Activated effector memory CD4-positive, alpha-beta T cell treated with anti-CD3 and anti-CD28 coated beads, Interleukin-2, amount 50 U/mL, for 16 hours (primary cell): ENCODE results near the gene MOGAT1.
"Not testable (repeated sequence)": the region's sequence is repeated elsewhere in the genome, so short reads cannot be mapped to it uniquely, and the experiment has no call there.

ENCODE experiments used
- DNase-seq: peaks from one replicate; pipeline ENCODE4 v3.0.0-alpha.2; 2020

Gene MOGAT1

DNA sequence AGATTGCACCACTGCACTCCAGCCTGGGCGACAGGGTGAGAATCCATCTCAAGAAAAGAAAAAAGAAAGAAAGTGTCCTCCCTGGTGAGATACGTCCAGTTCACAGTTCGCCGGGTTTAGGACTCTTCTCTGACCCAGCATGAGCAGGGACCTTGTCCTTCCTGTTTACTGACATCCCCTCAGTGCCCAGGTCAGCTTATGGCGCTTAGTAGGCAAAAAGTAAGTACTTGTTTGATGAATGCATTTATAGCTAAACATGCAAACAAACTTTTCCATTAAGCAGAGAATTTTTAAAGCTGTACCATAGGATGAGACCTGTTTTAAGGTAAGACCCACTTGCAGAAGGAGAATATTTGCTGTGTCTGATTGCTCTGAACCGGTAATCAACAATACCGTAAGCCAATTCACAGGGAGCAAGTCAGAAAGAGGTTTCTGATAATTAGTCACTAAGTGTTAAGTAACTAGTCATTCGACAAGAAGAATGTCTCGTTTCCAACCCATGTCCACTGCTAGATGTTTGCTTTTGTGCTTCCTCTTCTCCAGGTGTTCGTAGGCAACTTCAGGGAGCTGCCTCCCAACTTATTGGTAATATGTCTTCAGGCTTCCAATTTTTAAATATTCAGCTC is 40.0 kb downstream of the MOGAT1 start:
- no peak for DNase-seq

DNA sequence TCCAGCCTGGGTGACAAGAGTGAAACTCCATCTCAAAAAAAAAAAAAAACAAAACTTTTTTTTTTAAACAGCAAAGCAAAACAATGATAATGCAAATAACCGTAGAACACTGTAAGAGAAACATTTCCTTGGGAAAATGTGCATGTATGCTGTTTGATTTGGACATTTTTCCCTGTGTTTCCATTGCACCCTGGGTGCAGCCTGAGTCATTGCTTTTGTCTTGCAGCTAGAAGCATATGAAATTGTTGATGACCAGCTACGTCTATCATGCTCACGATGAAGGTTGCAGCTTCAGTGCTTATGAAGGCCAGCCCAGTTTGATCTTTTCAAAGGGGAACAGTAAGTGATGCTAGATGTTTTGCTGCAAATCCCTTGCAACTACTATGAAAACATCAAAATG is 41.5 kb downstream of the MOGAT1 start:
- DNase-seq: no peak

DNA sequence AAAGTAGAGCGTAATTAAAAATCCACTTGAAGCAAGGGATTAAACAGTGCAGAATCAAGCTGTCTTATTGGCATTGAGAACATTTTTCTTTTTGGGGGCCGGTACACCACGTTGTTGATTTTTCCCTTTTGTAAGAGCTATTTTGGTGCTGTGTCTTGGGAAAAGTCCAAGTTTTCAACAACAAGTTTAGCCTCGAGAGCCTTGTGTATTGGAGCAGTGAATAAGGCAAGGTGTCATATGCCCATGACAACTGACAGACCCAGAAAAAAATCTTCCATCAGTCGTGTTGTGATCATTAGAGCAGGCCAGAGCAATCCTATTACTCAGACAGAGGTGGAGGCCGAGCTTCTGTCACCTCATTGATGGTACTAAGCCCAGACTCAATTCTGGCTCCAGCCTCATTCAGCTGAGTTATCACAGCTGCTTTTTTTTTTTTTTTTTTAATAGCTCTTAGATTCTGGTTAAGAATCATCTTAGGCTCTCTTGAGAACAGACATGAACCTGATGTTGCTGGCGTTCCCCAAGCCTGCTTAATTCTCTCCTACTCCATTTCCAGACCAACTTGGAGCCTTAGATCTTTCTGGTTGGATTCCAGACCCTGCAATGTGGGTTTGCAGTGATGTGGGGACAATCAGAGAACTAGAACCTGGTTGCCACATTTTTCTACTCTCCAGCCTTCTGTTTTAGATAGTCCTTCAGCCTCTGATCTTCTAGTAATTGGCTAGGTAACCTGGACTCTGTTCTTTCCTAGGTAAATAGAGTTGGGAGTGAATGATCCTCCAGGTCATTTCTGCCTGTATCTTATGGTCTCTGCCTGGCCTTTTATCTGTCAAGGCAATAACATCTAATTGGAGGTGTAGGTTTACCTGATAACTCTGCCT is 43.1 kb downstream of the MOGAT1 start:
- DNase-seq: no peak

DNA sequence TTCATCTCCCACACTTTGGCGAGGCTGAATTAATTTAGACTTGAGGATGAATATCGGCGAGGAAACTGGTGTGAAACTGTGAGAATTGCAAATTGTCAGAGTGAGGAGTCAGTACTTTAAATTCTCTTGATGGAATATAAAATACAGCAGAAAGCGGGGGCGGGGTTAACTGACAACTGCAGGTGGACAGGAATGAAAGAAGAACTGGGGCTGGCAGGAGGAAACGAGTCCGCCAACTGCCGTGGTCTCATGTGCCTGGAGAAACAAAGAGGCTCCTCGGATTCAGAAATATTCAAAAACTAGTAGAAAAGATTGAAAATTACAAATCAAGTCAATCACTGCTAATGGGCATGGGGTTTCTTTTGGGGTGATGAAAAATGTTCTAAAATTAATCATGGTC is 44.3 kb downstream of the MOGAT1 start:
- DNase-seq: no peak

DNA sequence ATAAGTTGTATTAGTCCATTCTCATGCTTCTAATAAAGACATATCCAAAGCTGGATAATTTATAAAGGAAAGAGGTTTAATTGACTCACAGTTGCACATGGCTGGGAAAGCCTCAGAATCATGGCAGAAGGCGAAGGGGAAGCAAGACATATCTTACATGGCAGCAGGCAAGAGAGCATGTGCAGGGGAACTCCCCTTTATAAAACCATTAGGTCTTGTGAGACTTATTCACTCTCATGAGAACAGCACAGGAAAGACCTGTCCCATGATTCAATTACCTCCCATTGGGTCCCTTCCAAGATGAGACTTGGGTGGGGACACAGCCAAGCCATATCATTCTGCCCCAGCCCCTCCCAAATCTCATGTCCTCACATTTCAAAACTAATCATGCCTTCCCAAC is 48.3 kb downstream of the MOGAT1 start:
- DNase-seq: not testable (repeated sequence)

DNA sequence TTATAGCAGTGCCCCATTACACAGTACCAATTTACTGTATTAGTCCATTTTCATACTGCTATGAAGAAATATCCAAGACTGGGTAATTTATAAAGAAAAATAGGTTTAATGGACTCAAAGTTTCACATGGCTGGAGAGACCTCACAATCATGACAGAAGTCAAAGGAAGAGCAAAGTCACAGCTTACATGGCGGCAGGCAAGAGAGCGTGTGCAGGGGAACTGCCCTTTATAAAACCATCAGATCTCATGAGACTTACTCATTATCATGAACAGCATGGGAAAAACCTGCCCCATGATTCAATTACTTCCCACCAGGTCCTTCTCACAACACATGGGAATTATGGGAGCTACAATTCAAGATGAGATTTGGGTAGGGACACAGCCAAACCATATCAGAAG is 50.1 kb downstream of the MOGAT1 start:
- DNase-seq: not testable (repeated sequence)

DNA sequence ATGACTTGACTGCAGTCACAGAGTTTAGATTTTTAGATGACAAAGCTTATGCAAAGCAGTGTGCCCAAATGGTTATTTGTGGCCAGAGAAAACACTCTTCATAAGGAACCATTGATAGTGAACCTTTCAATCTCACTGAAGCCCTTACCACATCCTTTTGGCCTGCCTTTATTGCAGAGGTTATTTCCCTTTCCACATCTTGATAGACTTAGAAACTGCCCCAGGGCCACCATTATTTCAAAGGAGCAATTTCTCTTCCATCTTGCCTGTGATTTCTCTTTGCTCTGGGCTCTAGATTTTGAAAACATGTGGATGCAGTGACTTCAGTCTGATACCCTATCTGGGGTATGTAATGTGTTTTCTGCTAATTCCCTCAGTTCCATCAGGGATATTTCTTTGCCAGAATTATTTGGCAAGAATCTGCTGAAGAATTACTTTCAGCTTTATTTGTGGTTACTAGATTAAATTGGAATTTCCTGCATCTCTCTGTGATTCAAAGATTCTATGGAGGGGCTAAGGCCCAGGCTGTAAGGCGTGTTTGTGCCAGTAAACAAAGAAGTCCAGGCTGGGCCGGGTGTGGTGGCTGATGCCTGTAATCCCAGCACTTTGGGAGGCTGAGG is 51.0 kb downstream of the MOGAT1 start:
- no peak for DNase-seq

DNA sequence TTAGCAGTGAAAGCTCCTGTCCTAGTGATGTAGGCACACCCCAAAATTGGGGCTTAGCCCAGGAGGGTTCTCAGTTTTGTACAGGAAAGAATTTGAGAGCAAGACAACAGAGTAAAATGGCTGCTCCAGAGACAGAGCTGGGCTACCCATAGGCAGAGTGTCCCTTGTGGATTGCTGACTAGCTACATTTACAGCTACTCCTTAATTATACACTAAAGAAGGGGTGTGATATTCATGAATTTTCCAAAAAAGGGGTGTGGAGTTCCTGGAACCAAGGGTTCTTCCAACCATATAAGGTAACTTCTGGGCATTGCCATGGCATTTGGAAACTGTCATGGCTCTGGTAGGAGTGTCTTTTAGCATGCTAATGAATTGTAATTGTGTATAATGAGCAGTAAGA is 52.8 kb downstream of the MOGAT1 start:
- DNase-seq: no peak

DNA sequence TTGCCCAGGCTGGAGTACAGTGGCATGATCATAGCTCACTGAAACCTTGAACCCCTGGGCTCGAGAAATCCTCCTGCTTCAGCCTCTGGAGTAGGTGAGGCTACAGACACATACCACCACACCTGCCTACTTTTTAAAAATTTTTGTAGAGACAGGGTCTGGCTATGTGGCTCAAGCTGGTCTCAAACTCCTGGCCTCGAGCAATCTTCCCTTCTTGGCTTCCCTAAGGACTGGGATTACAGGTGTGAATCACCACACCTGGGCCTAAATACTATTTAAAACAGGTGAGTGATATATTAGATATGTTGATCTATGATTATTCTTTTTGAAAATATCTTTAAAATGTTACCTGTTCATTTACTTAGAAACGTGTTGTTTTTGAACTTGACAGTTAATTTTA is 57.2 kb downstream of the MOGAT1 start:
- DNase-seq: no peak

DNA sequence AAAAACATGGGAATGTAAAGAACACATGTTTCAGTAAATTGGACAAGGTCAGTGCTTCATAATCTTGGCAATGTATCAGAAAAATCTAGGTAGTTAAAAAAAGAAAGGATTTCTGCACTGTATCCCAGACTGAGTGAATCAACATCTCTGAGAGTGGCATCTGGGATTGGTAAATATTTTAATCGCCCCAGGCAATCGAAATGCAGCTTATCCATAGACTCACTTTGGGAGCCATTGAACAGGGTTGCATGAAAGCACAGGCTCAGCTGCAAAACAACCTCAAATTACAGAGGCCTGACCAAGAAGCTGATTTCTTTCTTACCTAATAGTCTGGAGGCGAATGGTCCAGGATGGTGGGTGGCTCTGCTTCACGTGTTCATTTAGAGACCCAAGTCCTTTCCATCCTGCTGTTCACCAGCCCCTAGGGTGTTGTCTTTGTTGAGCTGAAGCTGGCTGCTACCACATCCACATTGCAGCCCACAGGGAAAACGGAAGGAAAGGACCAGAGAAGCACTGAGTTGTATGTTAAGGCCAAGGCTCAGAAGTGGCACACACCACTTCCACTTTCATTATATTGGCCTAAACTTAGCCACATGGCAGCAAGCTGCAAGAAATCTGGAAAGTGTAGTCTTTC is 59.0 kb downstream of the MOGAT1 start:
- no peak for DNase-seq

DNA sequence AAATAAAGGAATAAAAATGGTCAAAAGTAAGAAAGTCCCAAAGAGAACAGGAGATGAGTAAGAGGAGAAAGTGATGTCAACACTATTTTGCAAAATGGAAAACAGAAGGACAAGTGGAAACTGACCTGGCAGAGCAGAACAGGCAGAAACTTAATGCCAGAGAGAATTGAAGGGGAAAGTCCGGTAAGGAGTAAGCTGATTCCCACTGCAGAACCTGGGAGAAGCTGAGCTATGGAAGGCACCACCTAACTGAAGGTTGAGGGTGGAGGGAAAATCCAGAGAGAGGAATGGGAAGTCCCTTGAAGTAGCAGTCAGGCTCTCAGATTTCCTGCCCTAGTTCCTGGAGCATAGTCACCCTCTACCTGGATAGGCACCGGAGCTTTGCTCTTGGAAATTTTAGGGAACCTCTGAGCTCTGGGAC is 59.8 kb downstream of the MOGAT1 start:
- no peak for DNase-seq

DNA sequence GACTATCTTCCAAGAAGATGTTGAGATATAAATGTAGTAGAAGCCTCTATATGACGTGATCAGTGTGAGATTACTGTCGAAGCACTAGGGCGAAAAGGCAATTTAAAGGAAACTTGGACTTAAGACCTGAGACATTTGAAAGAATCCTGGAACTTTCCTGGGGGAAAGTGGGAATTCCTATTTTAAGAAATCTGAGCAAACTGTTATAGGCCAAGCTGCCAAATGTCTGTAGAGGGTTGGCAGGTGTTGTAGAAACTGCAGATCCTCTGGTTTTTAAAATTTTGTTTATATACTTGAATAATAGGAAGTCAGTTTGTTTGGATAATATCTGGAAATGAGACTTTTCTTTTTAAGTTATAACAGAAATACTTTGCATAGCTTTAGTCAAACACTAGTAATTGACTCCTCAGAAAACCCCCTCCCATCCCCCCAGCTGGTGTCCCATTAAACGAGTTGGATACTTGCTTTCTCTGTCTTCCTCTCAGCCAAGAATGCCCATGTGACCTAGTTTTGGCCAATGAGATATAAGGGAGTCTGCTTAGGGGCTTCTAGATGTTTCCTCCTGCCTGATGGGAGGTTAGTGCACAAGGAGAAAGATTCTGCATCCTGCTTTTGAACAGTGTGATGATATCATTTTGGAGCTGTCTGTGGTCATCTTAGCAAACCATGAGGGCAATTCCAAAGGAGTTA is 61.2 kb downstream of the MOGAT1 start:
- no peak for DNase-seq

DNA sequence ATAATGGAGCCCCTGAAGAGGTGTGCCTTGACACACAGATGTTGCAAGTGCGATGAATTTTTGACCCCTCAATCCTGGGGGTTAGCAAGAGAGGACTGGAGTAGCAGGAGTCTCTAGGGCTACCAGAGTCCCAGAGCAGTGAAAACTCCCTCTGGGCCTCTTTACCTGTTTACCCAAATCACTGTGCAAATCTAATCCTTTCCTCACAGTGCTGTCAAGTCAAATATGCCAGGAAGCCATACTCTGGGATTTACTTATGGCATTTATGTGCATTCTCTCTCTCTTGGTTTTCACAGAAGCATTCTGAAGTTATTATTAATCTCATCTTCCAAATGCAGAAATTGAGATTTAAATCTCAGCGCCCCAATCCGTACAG is 62.0 kb downstream of the MOGAT1 start:
- DNase-seq: no peak

DNA sequence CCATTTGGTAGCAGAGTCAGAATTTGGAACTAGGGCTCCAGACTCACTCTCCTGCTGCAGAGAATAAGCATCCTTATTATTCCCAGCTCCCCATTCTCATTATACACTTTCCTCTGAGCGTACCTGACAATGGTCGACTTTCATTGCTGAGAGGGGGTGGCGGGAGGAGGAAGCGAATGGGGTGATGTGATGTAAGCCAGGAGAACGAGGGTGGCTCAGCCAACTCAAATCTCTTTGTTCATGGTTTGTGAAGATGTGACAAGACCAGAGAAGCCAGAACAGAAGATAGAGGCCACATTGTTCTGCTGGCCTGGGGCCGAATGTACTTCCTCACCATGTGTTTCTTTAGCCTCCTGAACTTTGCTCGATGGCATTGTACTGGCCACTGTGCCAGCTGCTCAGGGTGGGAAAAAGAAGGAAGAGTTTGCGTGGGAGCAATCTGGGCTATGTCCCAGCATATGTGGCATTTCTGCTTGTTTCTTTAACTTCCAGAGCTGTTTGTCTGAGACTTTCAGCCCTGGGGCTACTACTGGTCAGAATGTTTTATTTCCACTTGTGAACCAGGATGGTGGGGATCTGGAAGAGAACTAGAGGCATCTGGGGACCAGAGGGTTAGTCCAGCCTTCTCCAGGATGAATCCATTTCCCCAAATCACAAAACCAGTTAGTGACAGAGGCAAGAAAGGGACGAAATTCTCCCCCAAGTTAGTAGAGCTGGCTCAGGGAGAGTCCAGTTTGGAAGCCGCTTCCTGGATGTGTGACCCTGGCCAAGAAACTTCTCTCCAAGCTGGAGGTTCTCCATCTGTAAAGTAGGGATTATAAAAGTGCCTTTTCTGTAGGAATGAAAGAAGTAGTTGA is 62.6 kb downstream of the MOGAT1 start:
- no peak for DNase-seq

DNA sequence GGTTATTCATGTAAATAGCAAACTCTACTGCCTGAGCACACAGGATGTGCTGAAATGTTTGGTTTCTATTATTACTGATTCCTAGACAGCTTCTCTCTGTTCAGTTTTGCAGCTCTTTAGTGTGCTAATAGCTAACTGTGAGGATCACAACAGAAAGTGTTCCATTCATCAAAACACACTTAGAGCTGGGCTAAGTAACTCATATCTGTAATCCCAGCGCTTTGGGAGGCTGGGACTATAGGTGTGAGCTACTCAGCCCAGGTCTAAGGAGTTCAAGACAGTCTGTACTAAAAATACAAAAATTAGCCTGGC is 63.2 kb downstream of the MOGAT1 start:
- DNase-seq: no peak

DNA sequence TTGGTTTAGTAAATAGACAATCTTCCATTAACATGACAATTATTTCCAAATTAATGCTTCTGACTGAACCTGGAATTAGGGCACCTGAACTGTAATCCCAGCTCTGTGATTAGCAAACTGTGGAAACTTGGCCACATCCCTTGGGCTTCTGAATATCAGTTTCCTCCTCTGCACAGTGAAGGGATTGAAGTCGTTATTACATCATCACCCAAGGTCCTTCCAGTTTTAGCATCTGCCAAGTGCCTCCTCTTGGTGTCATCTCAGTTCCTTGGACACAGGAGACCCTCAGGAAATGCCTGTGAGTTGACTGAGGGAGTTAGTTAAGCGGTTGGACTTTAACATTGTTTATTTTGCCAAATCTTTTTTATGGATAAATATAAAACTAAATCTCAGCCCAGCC is 64.8 kb downstream of the MOGAT1 start:
- no peak for DNase-seq

DNA sequence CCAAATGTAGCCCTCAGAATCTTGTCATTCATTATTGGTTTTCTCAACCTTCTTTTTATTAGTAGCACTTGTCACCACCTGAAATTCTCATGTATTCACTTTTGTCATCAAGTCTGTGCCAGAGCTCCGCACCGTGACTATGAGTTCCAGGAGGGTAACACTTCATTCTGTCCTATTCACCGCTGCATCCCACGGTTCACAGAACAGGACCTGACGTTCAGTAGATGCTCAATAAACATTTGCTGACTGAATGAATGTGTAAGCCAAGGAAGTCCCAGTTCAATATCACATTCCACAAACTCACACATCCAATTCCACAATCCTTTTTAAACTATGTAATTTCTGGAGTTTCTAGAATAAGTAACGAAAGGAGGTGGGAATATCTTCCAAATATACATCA is 65.5 kb downstream of the MOGAT1 start:
- no peak for DNase-seq

DNA sequence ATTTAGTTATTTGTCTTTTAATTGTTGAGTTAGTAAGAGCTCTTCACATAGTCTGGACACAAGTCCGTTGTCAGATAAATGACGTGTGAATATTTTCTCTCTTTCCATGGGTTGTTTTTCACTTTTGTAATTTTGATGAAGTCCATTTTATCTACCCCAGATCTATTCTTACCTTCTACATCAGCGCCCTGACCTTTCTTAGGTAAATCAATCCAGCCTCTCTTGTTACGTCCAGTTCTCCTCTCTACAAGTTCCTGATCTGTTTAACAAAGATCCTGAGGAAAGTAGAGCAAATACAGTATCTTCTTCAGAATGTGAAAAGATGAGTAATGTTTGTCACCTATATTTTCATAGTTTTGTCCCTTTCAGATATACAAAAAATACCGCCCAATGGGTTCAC is 66.9 kb downstream of the MOGAT1 start:
- no peak for DNase-seq

DNA sequence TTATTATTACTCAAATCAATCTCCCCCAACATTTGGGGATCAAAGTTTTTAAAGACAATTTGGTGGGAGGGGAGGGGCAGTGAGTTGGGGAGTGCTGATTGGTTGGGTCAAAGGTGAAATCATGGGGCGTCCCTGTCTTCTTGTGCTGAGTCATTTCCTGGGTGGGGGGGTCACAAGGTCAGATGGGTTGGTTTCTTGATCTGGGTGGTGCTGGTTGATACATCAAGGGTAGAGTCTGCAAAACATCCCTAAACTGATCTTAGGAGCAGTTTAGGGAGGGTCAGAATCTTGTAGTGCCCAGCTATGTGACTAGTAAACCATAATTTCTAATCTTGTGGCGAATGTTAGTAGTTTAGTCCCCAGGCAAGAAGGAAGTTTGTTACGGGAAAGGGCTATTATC is 67.4 kb downstream of the MOGAT1 start:
- DNase-seq: no peak

DNA sequence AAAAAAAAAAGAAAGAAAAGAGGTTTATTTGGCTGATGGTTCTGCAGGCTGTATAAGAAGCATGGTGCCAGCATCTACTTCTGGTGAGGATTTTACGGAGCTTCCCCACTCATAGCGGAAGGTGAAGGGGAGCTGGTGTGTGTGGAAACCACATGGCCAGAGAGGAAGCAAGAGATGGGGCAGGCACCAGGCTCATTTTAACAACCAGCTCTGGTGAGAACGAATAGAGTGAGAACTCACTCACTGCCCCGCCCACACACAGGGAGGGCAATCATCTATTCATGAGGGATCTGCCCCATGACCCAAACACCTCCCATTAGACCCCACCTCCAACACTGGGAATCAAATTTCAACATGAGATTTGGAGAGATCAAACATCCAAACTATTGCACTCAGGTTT is 68.5 kb downstream of the MOGAT1 start:
- DNase-seq: no peak

DNA sequence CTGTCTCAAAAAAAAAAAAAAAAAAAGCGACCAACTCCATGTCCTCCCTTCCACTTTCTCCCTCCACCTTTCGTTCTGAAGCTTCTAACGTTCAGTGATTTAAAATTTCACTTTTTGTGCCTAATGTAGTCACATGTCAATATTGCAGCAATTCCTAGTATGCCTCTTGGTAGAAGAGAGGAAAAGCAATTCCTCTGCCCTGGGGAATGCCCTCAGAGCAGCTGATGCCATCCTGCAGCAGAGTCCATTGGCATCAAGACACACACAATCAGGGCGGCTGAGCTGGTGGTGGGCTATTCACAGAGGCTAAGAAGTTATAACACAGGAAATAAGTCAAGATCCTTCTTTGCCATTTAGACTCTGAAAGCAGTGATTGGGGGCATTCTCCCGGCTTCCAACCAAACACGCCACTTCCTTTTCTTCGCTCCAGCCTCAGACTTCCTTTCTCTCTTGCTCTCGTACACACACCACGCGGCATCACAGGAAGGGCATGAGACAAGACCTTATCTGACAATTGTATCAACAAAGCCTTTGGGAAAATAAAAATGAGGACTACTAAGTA is 71.9 kb downstream of the MOGAT1 start:
- no peak for DNase-seq
